ENCODE measurements around the gene TNFRSF21.

The TNFRSF21 gene

DNA sequence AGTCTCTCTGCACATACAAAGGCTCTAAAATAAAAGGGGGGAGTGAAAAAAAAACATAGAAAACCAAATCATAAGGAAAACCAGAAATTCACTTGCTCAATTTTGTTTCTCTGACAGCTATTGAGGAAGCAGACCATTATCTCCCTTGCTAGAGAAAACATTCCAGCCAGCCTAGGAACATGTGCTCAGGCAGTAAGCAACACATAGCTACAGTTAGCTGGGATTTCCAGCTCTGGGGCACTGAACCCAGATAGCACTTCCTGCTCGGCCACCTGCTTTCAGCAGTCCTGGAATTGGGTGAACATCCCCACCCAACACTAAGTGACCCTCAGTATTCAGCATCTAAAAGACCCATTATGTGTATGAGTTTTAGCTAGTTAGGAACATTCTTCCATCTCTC, 61.3 kb downstream of the TNFRSF21 start:
- Histone ChIP-seq H3K4me1 (ENCODE audit: control insufficient read depth in 1 of 2, insufficient read depth in 1 of 2, low read depth in 1 of 2, low read length in 1 of 2) (no peaks in the 10 kb centered on the region), H3K27me3 (no peaks in the 10 kb centered on the region), H3K27ac (no peak overlapping the region), H3K4me3 (ENCODE audit: low read depth in 1 of 2, low read length in 1 of 2) (no peak overlapping the region), H3K36me3 (no peaks in the 10 kb centered on the region), H3K9me3 (no peaks in the 10 kb centered on the region)
- TF ChIP-seq, protein P1, sequence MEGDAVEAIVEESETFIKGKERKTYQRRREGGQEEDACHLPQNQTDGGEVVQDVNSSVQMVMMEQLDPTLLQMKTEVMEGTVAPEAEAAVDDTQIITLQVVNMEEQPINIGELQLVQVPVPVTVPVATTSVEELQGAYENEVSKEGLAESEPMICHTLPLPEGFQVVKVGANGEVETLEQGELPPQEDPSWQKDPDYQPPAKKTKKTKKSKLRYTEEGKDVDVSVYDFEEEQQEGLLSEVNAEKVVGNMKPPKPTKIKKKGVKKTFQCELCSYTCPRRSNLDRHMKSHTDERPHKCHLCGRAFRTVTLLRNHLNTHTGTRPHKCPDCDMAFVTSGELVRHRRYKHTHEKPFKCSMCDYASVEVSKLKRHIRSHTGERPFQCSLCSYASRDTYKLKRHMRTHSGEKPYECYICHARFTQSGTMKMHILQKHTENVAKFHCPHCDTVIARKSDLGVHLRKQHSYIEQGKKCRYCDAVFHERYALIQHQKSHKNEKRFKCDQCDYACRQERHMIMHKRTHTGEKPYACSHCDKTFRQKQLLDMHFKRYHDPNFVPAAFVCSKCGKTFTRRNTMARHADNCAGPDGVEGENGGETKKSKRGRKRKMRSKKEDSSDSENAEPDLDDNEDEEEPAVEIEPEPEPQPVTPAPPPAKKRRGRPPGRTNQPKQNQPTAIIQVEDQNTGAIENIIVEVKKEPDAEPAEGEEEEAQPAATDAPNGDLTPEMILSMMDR (IDR thresholded peaks at IDR 0.05) = no peak

DNA sequence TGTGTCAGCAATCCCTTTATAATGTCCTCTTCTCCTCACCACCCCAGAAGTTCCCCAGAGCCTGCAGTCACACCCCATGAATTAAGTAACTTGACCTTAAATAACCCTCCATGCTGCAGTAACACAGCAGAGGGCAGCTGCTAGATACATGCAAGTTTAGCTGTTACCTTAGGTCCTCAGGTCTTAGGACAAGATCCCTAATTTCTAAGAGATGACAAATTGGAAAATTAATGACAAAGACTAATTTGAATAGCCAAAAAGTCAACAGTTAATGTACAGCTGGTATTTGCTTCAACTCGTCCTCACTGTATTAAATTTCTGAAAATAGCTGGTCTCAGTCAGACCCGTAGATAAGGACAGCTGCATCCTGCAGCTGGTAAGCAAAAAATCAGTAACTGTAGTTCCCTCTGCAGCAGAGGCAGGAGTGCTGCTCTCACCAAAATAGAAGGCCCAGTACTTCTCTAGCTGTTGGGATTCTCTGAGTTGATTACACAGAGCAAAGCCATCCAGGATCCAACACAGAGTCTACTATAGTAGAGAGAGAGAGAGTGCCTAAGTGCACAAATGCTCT, 62.4 kb downstream of the TNFRSF21 start:
- Histone ChIP-seq H3K27me3 (no peaks in the 10 kb centered on the region), H3K4me3 (ENCODE audit: low read depth in 1 of 2, low read length in 1 of 2) (no peak overlapping the region), H3K27ac (no peak overlapping the region), H3K36me3 (no peaks in the 10 kb centered on the region), H3K4me1 (ENCODE audit: control insufficient read depth in 1 of 2, insufficient read depth in 1 of 2, low read depth in 1 of 2, low read length in 1 of 2) (peaks cover 0 to 5% of the 10 kb centered on the region in 2 experiments), H3K9me3 (no peaks in the 10 kb centered on the region)
- TF ChIP-seq, protein P1 (IDR thresholded peaks at IDR 0.05) = no peak

DNA sequence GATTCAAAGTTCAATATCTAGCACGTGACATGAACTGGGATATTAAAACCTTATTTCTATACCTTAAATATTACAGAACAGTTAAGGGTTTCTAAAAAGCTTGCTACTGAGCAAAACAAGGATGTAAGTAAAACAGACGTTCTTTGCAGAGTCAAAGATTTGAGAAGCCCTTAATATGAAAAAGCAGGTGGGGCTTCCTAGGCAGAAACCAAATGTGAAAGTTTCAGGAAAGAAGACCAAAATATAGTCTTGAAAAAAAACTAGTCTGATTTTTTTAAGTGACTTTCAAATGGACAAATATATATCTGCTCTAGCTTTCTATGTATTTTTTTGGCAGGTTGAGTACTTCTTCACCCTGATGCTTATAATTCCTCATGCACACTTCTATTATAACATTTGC, 63.2 kb downstream of the TNFRSF21 start:
- no peaks in the 10 kb centered on the region for H3K9me3 ChIP-seq
- no peaks in the 10 kb centered on the region for H3K27me3 ChIP-seq
- TF ChIP-seq, protein P1 (IDR thresholded peaks at IDR 0.05) = no peak
- peaks cover 0 to 6% of the 10 kb centered on the region in 2 experiments for H3K4me1 ChIP-seq (ENCODE audit: control insufficient read depth in 1 of 2, insufficient read depth in 1 of 2, low read depth in 1 of 2, low read length in 1 of 2)
- H3K36me3 ChIP-seq = no peaks in the 10 kb centered on the region
- H3K27ac ChIP-seq = no peak overlapping the region
- no peak overlapping the region for H3K4me3 ChIP-seq (ENCODE audit: low read depth in 1 of 2, low read length in 1 of 2)

DNA sequence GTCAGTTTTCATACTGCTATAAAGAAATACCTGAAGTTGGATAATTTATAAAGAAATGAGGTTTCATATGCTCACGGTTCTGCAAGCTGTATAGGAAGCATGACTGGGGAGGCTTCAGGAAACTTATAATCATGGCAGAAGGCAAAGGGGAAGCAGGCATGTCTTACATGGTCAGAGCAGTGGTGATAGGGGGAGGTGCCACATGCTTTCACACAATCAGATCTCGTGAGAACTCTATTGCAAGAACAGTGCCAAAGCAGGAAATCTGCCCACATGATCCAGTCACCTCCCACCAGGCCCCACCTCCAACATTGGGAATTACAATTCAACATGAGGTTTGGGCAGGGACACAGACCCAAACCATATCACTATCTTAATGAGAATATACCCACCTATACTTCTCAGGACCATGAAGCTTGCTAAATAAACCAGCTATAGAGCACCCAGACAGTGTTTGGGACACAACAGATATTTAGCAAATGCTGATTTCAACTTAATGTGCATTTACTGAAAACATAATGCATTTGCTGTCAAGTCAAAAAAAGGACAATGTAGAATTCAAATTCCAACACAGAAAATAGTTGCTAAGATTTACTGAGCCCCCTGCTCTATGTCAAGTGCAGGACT, 63.8 kb downstream of the TNFRSF21 start:
- Histone ChIP-seq H3K27me3 (no peaks in the 10 kb centered on the region), H3K27ac (no peak overlapping the region), H3K4me3 (ENCODE audit: low read depth in 1 of 2, low read length in 1 of 2) (no peak overlapping the region), H3K9me3 (no peaks in the 10 kb centered on the region), H3K4me1 (ENCODE audit: control insufficient read depth in 1 of 2, insufficient read depth in 1 of 2, low read depth in 1 of 2, low read length in 1 of 2) (peaks cover 0 to 6% of the 10 kb centered on the region in 2 experiments), H3K36me3 (no peaks in the 10 kb centered on the region)
- TF ChIP-seq, protein P1 (IDR thresholded peaks at IDR 0.05) = no peak

DNA sequence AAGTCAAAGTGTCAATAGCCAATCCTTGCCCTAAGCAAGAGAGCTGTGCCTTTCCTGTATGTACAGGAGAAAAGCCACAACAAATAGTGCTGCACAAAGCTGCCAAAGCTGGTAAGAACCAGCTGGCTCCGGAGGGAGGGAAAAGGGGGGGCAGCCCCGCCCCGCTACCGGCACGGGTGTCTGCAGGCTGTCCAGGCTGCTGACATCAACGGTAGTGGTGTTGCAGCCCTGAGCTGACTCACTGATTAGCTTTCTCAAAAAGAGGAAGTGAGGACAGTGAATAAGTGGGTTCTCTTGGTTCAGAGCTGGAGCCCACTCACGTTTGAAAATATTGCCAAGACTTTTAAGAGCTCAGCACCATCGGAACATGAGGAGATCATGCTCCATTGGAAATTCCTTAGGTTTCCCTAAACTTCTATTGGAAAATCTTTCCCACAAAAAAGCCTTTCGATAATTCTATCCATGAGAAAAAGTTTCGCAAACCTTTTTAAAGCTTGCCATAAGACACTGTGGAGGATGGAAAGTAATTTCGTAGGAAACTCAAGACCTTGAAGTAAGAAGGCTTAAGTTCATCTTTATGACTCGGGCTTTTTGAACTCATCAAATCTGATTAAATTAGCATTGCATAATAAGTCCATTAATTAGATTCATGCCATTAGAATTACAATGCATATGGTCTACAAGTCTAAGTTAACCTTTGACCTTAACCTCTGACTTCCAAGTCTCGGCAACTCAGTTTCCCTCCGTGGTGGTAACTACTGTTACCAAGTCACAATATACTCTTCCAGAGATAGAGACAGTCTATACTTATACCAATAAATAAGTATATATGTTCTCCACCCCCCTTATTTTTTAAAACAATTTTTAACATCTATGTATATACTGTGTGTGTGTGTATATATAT, 67.0 kb downstream of the TNFRSF21 start:
- Histone ChIP-seq H3K27me3 (no peaks in the 10 kb centered on the region), H3K36me3 (no peaks in the 10 kb centered on the region), H3K4me3 (ENCODE audit: low read depth in 1 of 2, low read length in 1 of 2) (no peak overlapping the region), H3K4me1 (ENCODE audit: control insufficient read depth in 1 of 2, insufficient read depth in 1 of 2, low read depth in 1 of 2, low read length in 1 of 2) (peaks cover 0 to 6% of the 10 kb centered on the region in 2 experiments), H3K27ac (no peak overlapping the region), H3K9me3 (no peaks in the 10 kb centered on the region)
- TF ChIP-seq, protein P1 (IDR thresholded peaks at IDR 0.05) = no peak

Data from neutrophil (primary cell).